K562 (cell line): ENCODE measurements around the gene EFEMP2. TPM values are rescaled to one million over a fixed set of nuclear protein-coding genes. Genes with fewer than 3 reads are reported as not detected.

Experiments
- AFF4 ChIP-seq: sonication (generic); formaldehyde crosslinking; IDR thresholded peaks from 2 replicates; pipeline ENCODE4 v1.8.0; 2023; ENCODE audit warnings: mild to moderate bottlenecking, missing genetic modification reagents
- ATF7 ChIP-seq: fragments of 450-650 bp; IDR thresholded peaks from 2 replicates; pipeline ENCODE4 v1.7.1; 2014; ENCODE audit warnings: mild to moderate bottlenecking, moderate library complexity
- BMI1 ChIP-seq: fragments of 150-350 bp; IDR thresholded peaks from 2 replicates; pipeline ENCODE4 v1.6.1; 2014; ENCODE audit warnings: low read length
- EGR1 ChIP-seq: fragments of 450-650 bp; conservative IDR thresholded peaks from 2 replicates; pipeline ENCODE4 v1.6.1; 2017; ENCODE audit warnings: mild to moderate bottlenecking
- EHMT2 ChIP-seq: fragments of 450-650 bp; IDR thresholded peaks from 2 replicates; pipeline ENCODE4 v1.6.1; 2018; ENCODE audit warnings: antibody characterized with exemption
- JUNB ChIP-seq: fragments of 450-650 bp; formaldehyde crosslinking; conservative IDR thresholded peaks from 2 replicates; pipeline ENCODE4 v1.4.0; 2020; ENCODE audit warnings: mild to moderate bottlenecking
- KLF16 ChIP-seq: IDR thresholded peaks from 2 replicates; pipeline ENCODE4 v1.6.1; 2016; ENCODE audit warnings: antibody characterized with exemption
- NFIX ChIP-seq: fragments of 250-450 bp; sonication (Bioruptor Pico); IDR thresholded peaks from 2 replicates; pipeline ENCODE4 v1.4.0; 2020; ENCODE audit warnings: low read depth, mild to moderate bottlenecking, moderate library complexity
- NFRKB ChIP-seq: fragments of 450-650 bp; IDR thresholded peaks from 2 replicates; pipeline ENCODE4 v1.6.1; 2016; ENCODE audit warnings: low read depth
- POLR2AphosphoS2 ChIP-seq: IDR thresholded peaks from 2 replicates; pipeline ENCODE4 v1.6.1; 2012; ENCODE audit warnings: low read length, improper control_type of control experiment
- POLR2AphosphoS5 ChIP-seq: IDR thresholded peaks from 2 replicates; pipeline ENCODE4 v1.6.1; 2011; ENCODE audit warnings: mild to moderate bottlenecking, low read depth, low read length, moderate library complexity; ENCODE audit not compliant: control insufficient read depth, insufficient read depth
- RHOXF2B ChIP-seq: fragments of 250-450 bp; sonication (Bioruptor Pico); conservative IDR thresholded peaks from 2 replicates; pipeline ENCODE4 v1.5.1; 2021
- ZFP91 ChIP-seq: sonication (generic); formaldehyde crosslinking; IDR thresholded peaks from 2 replicates; pipeline ENCODE4 v1.8.0; 2022; ENCODE audit warnings: mild to moderate bottlenecking, missing genetic modification reagents
- ZNF174 ChIP-seq: fragments of 250-450 bp; sonication (Bioruptor Pico); IDR thresholded peaks from 2 replicates; pipeline ENCODE4 v1.4.0; 2020; ENCODE audit warnings: mild to moderate bottlenecking
- ZNF444 ChIP-seq: fragments of 250-450 bp; sonication (Bioruptor Pico); IDR thresholded peaks from 2 replicates; pipeline ENCODE4 v1.4.0; 2020; ENCODE audit warnings: mild to moderate bottlenecking, moderate library complexity
- polyA plus RNA-seq, 8 experiments: library from polyadenylated mRNA; depleted of rRNA in 4 of 8; stranded (reverse) in 5 of 8; unstranded in 3 of 8; fragments of >200 nt; fragmentation: Nextera tagmentation in 2 of 8; fragmentation: Illumina TruSeq in 1 of 8; extraction: Ambion mirVana in 2 of 8; extraction: Trizol in 1 of 8; gene quantifications; 2 replicates each; pipeline versions ENCODE4 v1.2.1 to v1.2.3, GENCODE V29; 2011 to 2014; ENCODE audit warnings: inconsistent platforms in 1 of 8, missing spikeins in 1 of 8
- total RNA-seq, 7 experiments: library from RNA; depleted of rRNA in 6 of 7; stranded (reverse); fragments of >200 nt in 6 of 7; fragmentation: Illumina TruSeq in 2 of 7; extraction: Trizol in 2 of 7; gene quantifications; 2 replicates each; pipeline versions ENCODE4 v1.2.1 to v1.2.3, GENCODE V29; 2011 to 2021; ENCODE audit warnings: low replicate concordance in 1 of 7
- TF ChIP-seq, protein P1 (sequence below): fragments of 450-650 bp; IDR thresholded peaks from 2 replicates; pipeline ENCODE4 v1.7.0; 2016; ENCODE audit warnings: borderline replicate concordance
- TF ChIP-seq, protein P2 (sequence below): fragments of 450-650 bp; IDR thresholded peaks from 2 replicates; pipeline ENCODE4 v1.6.1; 2017; ENCODE audit warnings: antibody characterized with exemption, mild to moderate bottlenecking

EFEMP2 gene
- total and polyA plus RNA-seq, 9 of the 15 experiments (the other 6 are each of a cell fraction or from before 2014, with no cell fraction given): 0.07 to 2.9 (median 0.69) TPM; not detected in 1

- TF ChIP-seq ZNF444 (CRISPR knock-in tag) (no peak), ZFP91 (CRISPR knock-in tag) (no peak), ZNF174 (no peak), NFIX (CRISPR knock-in tag) (peak; percentile 52; the same call in 1 of the 2 replicates), ATF7 (peak; percentile 86), POLR2AphosphoS2 (no peak), BMI1 (no peak), JUNB (no peak), EGR1 (peak; percentile 71), POLR2AphosphoS5 (peak; percentile 82), NFRKB (no peak; the same call in 1 of the 2 replicates), EHMT2 (no peak), KLF16 (peak; percentile 38; the same call in 1 of the 2 replicates), RHOXF2B (CRISPR knock-in tag) (no peak), AFF4 (CRISPR knock-in tag) (peak; percentile 6; the same call in 1 of the 2 replicates)
- TF ChIP-seq, protein P1, sequence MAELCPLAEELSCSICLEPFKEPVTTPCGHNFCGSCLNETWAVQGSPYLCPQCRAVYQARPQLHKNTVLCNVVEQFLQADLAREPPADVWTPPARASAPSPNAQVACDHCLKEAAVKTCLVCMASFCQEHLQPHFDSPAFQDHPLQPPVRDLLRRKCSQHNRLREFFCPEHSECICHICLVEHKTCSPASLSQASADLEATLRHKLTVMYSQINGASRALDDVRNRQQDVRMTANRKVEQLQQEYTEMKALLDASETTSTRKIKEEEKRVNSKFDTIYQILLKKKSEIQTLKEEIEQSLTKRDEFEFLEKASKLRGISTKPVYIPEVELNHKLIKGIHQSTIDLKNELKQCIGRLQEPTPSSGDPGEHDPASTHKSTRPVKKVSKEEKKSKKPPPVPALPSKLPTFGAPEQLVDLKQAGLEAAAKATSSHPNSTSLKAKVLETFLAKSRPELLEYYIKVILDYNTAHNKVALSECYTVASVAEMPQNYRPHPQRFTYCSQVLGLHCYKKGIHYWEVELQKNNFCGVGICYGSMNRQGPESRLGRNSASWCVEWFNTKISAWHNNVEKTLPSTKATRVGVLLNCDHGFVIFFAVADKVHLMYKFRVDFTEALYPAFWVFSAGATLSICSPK: no peak
- TF ChIP-seq, protein P2, sequence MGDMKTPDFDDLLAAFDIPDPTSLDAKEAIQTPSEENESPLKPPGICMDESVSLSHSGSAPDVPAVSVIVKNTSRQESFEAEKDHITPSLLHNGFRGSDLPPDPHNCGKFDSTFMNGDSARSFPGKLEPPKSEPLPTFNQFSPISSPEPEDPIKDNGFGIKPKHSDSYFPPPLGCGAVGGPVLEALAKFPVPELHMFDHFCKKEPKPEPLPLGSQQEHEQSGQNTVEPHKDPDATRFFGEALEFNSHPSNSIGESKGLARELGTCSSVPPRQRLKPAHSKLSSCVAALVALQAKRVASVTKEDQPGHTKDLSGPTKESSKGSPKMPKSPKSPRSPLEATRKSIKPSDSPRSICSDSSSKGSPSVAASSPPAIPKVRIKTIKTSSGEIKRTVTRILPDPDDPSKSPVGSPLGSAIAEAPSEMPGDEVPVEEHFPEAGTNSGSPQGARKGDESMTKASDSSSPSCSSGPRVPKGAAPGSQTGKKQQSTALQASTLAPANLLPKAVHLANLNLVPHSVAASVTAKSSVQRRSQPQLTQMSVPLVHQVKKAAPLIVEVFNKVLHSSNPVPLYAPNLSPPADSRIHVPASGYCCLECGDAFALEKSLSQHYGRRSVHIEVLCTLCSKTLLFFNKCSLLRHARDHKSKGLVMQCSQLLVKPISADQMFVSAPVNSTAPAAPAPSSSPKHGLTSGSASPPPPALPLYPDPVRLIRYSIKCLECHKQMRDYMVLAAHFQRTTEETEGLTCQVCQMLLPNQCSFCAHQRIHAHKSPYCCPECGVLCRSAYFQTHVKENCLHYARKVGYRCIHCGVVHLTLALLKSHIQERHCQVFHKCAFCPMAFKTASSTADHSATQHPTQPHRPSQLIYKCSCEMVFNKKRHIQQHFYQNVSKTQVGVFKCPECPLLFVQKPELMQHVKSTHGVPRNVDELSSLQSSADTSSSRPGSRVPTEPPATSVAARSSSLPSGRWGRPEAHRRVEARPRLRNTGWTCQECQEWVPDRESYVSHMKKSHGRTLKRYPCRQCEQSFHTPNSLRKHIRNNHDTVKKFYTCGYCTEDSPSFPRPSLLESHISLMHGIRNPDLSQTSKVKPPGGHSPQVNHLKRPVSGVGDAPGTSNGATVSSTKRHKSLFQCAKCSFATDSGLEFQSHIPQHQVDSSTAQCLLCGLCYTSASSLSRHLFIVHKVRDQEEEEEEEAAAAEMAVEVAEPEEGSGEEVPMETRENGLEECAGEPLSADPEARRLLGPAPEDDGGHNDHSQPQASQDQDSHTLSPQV: 0 out of 2 replicates have a peak, but pooled peaks have one; percentile 21
Observed at GRCh38 chr11:65860278-65861164, 12.1 kb downstream of the EFEMP2 start, which contains the start of gene MUS81 (continued).
